ENCODE data around the gene TCEA3.

GRCh38 chr1:23369335-23370013 is 55.1 kb downstream of the TCEA3 start, which contains the start of gene ZNF436:
- TF ChIP-seq POLR2A (IDR thresholded peaks at IDR 0.05), result no peak
- no peak for TF ChIP-seq CTCF (IDR thresholded peaks at IDR 0.05)
- TF ChIP-seq POLR2AphosphoS5 (IDR thresholded peaks at IDR 0.05; ENCODE audit: insufficient read depth in 1 of 2, low read depth in 1 of 2), result no peak
